ENCODE measurements around the gene CD2.

Gene CD2

GRCh38 chr1:116766616-116767469 lies 12.6 kb downstream of the CD2 start:
- no peak overlapping the region for H3K9ac ChIP-seq (ENCODE audit: low read length)
- no peak for DNase-seq
- no peaks in the 10 kb centered on the region for H3K9me2 ChIP-seq (replicated peaks; ENCODE audit: insufficient read depth, low read length)
- no peak overlapping the region for H3K4me3 ChIP-seq (ENCODE audit: low read length)
- no peaks in the 10 kb centered on the region for H3K79me2 ChIP-seq (ENCODE audit: low read length)
- no peaks in the 10 kb centered on the region for H4K20me1 ChIP-seq (ENCODE audit: insufficient read depth, low read length)
- H3K9me3 ChIP-seq (replicated peaks; ENCODE audit: insufficient read depth, low read length) = no peaks in the 10 kb centered on the region
- TF ChIP-seq EZH2 (optimal IDR thresholded peaks at IDR 0.05; ENCODE audit: low read depth, low read length) (no peak), EZH2phosphoT487 (IDR thresholded peaks at IDR 0.05; ENCODE audit: low read length) (no peak), CTCF (IDR thresholded peaks at IDR 0.05; ENCODE audit: low read length) (no peak)
- H3K4me2 ChIP-seq (ENCODE audit: low read depth, low read length) = no peak overlapping the region
- no peaks in the 10 kb centered on the region for H3K36me3 ChIP-seq (replicated peaks; ENCODE audit: insufficient read depth, low read length)
- H3K27ac ChIP-seq (ENCODE audit: low read length) = no peak overlapping the region
- H3F3A ChIP-seq (ENCODE audit: insufficient read depth, low read length) = peaks cover 37% of the 10 kb centered on the region
- H3K27me3 ChIP-seq (replicated peaks; ENCODE audit: insufficient read depth, low read length) = no peaks in the 10 kb centered on the region
- H3K4me1 ChIP-seq (ENCODE audit: low read length) = peaks cover 66% of the 10 kb centered on the region
- H2AFZ ChIP-seq (ENCODE audit: low read length) = no peak overlapping the region

- Histone ChIP-seq H3K9me2 (replicated peaks; ENCODE audit: insufficient read depth, low read length) (no peaks in the 10 kb centered on the region), H2AFZ (ENCODE audit: low read length) (no peak overlapping the region), H3K27ac (ENCODE audit: low read length) (no peak overlapping the region; the same call in 1 of the 2 replicates), H3K9ac (ENCODE audit: low read length) (no peak overlapping the region), H3K36me3 (replicated peaks; ENCODE audit: insufficient read depth, low read length) (no peaks in the 10 kb centered on the region), H3K4me3 (ENCODE audit: low read length) (no peak overlapping the region), H3K27me3 (replicated peaks; ENCODE audit: insufficient read depth, low read length) (no peaks in the 10 kb centered on the region), H3K79me2 (ENCODE audit: low read length) (no peaks in the 10 kb centered on the region), H3K4me2 (ENCODE audit: low read depth, low read length) (no peak overlapping the region), H4K20me1 (ENCODE audit: insufficient read depth, low read length) (no peaks in the 10 kb centered on the region), H3K9me3 (replicated peaks; ENCODE audit: insufficient read depth, low read length) (no peaks in the 10 kb centered on the region), H3K4me1 (ENCODE audit: low read length) (peaks cover 62% of the 10 kb centered on the region), H3F3A (ENCODE audit: insufficient read depth, low read length) (peaks cover 37% of the 10 kb centered on the region)
- TF ChIP-seq EZH2phosphoT487 (IDR thresholded peaks at IDR 0.05; ENCODE audit: low read length) (no peak), EZH2 (optimal IDR thresholded peaks at IDR 0.05; ENCODE audit: low read depth, low read length) (no peak), CTCF (IDR thresholded peaks at IDR 0.05; ENCODE audit: low read length) (no peak)
- DNase-seq = no peak
Observed at GRCh38 chr1:116767782-116768382, 13.7 kb downstream of the CD2 start.

GRCh38 chr1:116768416-116769103 lies 14.3 kb downstream of the CD2 start:
- Histone ChIP-seq H3K79me2 (ENCODE audit: low read length) (no peaks in the 10 kb centered on the region), H3K27ac (ENCODE audit: low read length) (peak overlapping the region; percentile 94), H3K36me3 (replicated peaks; ENCODE audit: insufficient read depth, low read length) (no peaks in the 10 kb centered on the region), H3K9me3 (replicated peaks; ENCODE audit: insufficient read depth, low read length) (no peaks in the 10 kb centered on the region), H3K4me3 (ENCODE audit: low read length) (no peak overlapping the region), H3K4me2 (ENCODE audit: low read depth, low read length) (peak overlapping the region; percentile 43; the same call in 1 of the 2 replicates), H3K4me1 (ENCODE audit: low read length) (peaks cover 55% of the 10 kb centered on the region), H3K9me2 (replicated peaks; ENCODE audit: insufficient read depth, low read length) (no peaks in the 10 kb centered on the region), H3K9ac (ENCODE audit: low read length) (no peak overlapping the region; the same call in 1 of the 2 replicates), H4K20me1 (ENCODE audit: insufficient read depth, low read length) (no peaks in the 10 kb centered on the region), H3K27me3 (replicated peaks; ENCODE audit: insufficient read depth, low read length) (no peaks in the 10 kb centered on the region), H2AFZ (ENCODE audit: low read length) (0 out of 2 replicates have a peak overlapping the region, but pooled peaks have one; percentile 45), H3F3A (ENCODE audit: insufficient read depth, low read length) (peaks cover 37% of the 10 kb centered on the region)
- DNase-seq = no peak
- TF ChIP-seq EZH2phosphoT487 (IDR thresholded peaks at IDR 0.05; ENCODE audit: low read length) (no peak), EZH2 (optimal IDR thresholded peaks at IDR 0.05; ENCODE audit: low read depth, low read length) (no peak), CTCF (IDR thresholded peaks at IDR 0.05; ENCODE audit: low read length) (no peak)
